Stimulated activated CD8-positive, alpha-beta memory T cell treated with anti-CD3 and anti-CD28 coated beads, Interleukin-2, amount 100 ng/mL, for 1 hour (primary cell): ENCODE results near the gene OR8D4.
"Not testable (repeated sequence)": the region's sequence is repeated elsewhere in the genome, so short reads cannot be mapped to it uniquely, and the experiment has no call there.

Source experiments
- DNase-seq, 2 donors: peaks; one replicate each; pipeline ENCODE4 v3.0.0-alpha.2; 2020; ENCODE audit warnings: low read depth in 2 of 2

Gene OR8D4

GRCh38 chr11:123901867-123902266, at the start of gene OR8D4:
TSS of gene OR8D4 (plus strand) at chr11:123902167. CDS start at chr11:123906432, 4,265 bp downstream.
- DNase-seq, result no peak

GRCh38 chr11:123852321-123852720, 49.6 kb upstream of the OR8D4 start:
- DNase-seq, result no peak

GRCh38 chr11:123853038-123853437, 48.9 kb upstream of the OR8D4 start:
- no peak for DNase-seq

- DNase-seq, result no peak
These were observed 45.5 kb upstream of the OR8D4 start for GRCh38 chr11:123856444-123856843.

- DNase-seq, result no peak
These were observed 42.2 kb upstream of the OR8D4 start for GRCh38 chr11:123859731-123860130.

- not testable (repeated sequence) for DNase-seq
These were observed 36.7 kb upstream of the OR8D4 start for GRCh38 chr11:123865293-123865692.

GRCh38 chr11:123867795-123868194, 34.2 kb upstream of the OR8D4 start:
- not testable (repeated sequence) for DNase-seq

GRCh38 chr11:123880912-123881311, 21.1 kb upstream of the OR8D4 start:
- no peak for DNase-seq

GRCh38 chr11:123885570-123885969, 16.4 kb upstream of the OR8D4 start, which contains the start of gene TMEM225:
TSS of gene TMEM225 (minus strand) at chr11:123885670. CDS start at chr11:123885425, 245 bp downstream.
- DNase-seq, result no peak

- DNase-seq, result no peak
These were observed 9.9 kb upstream of the OR8D4 start for GRCh38 chr11:123892031-123892430.

- no peak for DNase-seq
These were observed 2.2 kb upstream of the OR8D4 start for GRCh38 chr11:123899792-123900191.

- DNase-seq, result no peak
These were observed 2.0 kb downstream of the OR8D4 start for GRCh38 chr11:123903932-123904331.

GRCh38 chr11:123904932-123905331, 3.0 kb downstream of the OR8D4 start:
- DNase-seq, result no peak

GRCh38 chr11:123905826-123906225, 3.9 kb downstream of the OR8D4 start:
- no peak for DNase-seq

GRCh38 chr11:123920943-123921342, 19.0 kb downstream of the OR8D4 start:
- DNase-seq, result no peak

GRCh38 chr11:123924027-123924426, 22.1 kb downstream of the OR8D4 start:
- DNase-seq, result no peak

- DNase-seq, result no peak
These were observed 37.4 kb downstream of the OR8D4 start, which contains the start of gene OR4D5 for GRCh38 chr11:123939317-123939716. TSS of gene OR4D5 (plus strand) at chr11:123939617. CDS start at chr11:123939617, 0 bp downstream.

GRCh38 chr11:123942413-123942812, 40.4 kb downstream of the OR8D4 start:
- DNase-seq, result no peak

GRCh38 chr11:123943738-123944137, 41.8 kb downstream of the OR8D4 start, which contains the start of gene OR6T1:
TSS of gene OR6T1 (minus strand) at chr11:123943838. CDS start at chr11:123943838, 0 bp downstream.
- no peak for DNase-seq

GRCh38 chr11:123945132-123945531, 43.2 kb downstream of the OR8D4 start:
- DNase-seq, result no peak

- DNase-seq, result no peak
These were observed 54.8 kb downstream of the OR8D4 start for GRCh38 chr11:123956752-123957151.
